Measurements from ENCODE around the gene NLRC3.

DNA sequence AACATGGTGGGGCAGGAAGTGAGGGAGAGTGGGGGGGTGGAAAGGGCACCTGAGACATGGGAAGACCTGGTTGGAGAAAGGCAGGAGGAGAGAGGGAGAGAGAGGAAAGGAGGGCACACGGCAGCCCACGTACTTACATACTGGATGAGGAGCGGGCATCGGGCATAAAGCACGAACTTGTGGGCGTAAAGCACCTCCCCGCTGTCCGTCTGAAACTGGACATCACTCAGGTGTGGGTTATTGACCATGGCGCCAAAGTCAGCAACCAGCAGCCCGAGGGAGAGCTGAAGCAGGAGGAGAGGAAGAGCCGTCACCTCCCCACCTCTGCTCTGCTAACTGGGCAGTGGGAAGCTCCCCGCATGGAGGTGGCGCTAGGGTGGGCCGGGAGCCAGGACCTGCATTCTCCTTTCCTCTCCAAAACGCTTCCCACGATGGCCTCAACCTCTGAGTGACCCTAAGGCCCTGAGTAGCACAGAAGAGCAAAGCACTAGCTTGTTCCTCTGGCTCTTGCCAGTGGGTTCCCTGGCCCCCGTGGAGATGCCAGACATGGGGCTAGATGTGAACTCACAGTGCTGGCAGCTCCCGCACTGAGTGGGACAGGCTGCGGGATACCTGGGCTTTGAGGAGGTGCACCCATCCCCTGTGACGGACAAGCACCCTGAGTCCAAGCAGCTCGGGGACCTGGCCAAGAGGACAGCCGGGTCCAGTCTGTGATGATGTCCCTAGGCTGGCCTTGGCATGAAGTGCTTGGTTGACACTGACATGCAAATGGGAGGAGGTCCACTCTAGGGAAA, 17.3 kb upstream of the NLRC3 start:
- TF ChIP-seq, protein P1, sequence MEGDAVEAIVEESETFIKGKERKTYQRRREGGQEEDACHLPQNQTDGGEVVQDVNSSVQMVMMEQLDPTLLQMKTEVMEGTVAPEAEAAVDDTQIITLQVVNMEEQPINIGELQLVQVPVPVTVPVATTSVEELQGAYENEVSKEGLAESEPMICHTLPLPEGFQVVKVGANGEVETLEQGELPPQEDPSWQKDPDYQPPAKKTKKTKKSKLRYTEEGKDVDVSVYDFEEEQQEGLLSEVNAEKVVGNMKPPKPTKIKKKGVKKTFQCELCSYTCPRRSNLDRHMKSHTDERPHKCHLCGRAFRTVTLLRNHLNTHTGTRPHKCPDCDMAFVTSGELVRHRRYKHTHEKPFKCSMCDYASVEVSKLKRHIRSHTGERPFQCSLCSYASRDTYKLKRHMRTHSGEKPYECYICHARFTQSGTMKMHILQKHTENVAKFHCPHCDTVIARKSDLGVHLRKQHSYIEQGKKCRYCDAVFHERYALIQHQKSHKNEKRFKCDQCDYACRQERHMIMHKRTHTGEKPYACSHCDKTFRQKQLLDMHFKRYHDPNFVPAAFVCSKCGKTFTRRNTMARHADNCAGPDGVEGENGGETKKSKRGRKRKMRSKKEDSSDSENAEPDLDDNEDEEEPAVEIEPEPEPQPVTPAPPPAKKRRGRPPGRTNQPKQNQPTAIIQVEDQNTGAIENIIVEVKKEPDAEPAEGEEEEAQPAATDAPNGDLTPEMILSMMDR (IDR thresholded peaks at IDR 0.05), result no peak
- TF ChIP-seq EZH2 (IDR thresholded peaks at IDR 0.05; ENCODE audit: borderline replicate concordance, insufficient read depth, low read depth, low read length, poor library complexity, severe bottlenecking), result no peak
